IMR-90 (cell line): ENCODE measurements around the gene SGMS1. TPM values are rescaled to one million over a fixed set of nuclear protein-coding genes. Genes with fewer than 3 reads are reported as not detected.

Experiments used
- ATAC-seq: fragments of 200-7000 bp; cut with Tn5 transposase; 2 replicates; pipeline ENCODE4 v1.9.1; 2020; ENCODE audit warnings: low read depth, mild to moderate bottlenecking, moderate library complexity
- BruUV-seq: library from RNA; stranded (reverse); fragments of 400-500 nt; replicated peaks from 2 replicates; lab custom pipeline; 2021; lab: Mats Ljungman, UMichigan
- CTCF ChIA-PET: fragments of 300-600 bp; formaldehyde crosslinking; extraction: SDS; loops from one replicate; lab custom pipeline; 2021; ENCODE audit warnings: antibody characterized with exemption; lab: Yijun Ruan, JAX
- POLR2A ChIA-PET: fragments of 300-600 bp; sonication (Branson Sonifier 250); formaldehyde crosslinking; loops from one replicate; lab custom pipeline; 2022; ENCODE audit warnings: antibody characterized with exemption; ENCODE audit not compliant: unreplicated experiment; lab: Charles Lee
- DNase-seq: peaks from one replicate; pipeline ENCODE4 v3.0.0; 2013
- H2AFZ ChIP-seq: replicated peaks from 2 replicates; pipeline ENCODE3; 2013; ENCODE audit warnings: low read length, mild to moderate bottlenecking; ENCODE audit not compliant: poor library complexity
- H2AK5ac ChIP-seq: 2 replicates; pipeline ENCODE4 v1.6.1; 2013; ENCODE audit warnings: low read depth, low read length, inconsistent platforms
- H2AK9ac ChIP-seq: replicated peaks from 2 replicates; pipeline ENCODE3; 2013; ENCODE audit warnings: mild to moderate bottlenecking, low read depth, low read length, moderate library complexity; ENCODE audit not compliant: poor library complexity
- H2BK120ac ChIP-seq: 2 replicates; pipeline ENCODE4 v1.6.1; 2013; ENCODE audit warnings: low read depth, low read length, inconsistent platforms
- H2BK15ac ChIP-seq: 3 replicates; pipeline ENCODE4 v1.6.1; 2013; ENCODE audit warnings: low read depth, low read length, inconsistent platforms
- H2BK20ac ChIP-seq: 2 replicates; pipeline ENCODE4 v1.6.1; 2013; ENCODE audit warnings: low read depth, mild to moderate bottlenecking, inconsistent platforms, low read length, moderate library complexity
- H2BK5ac ChIP-seq: 2 replicates; pipeline ENCODE4 v1.6.1; 2013; ENCODE audit warnings: mild to moderate bottlenecking, low read depth, low read length, inconsistent platforms; ENCODE audit not compliant: poor library complexity, severe bottlenecking
- H3K14ac ChIP-seq: replicated peaks from 2 replicates; pipeline ENCODE4 v1.6.1; 2013; ENCODE audit warnings: low read depth, low read length, inconsistent platforms
- H3K18ac ChIP-seq: 2 replicates; pipeline ENCODE4 v1.6.1; 2013; ENCODE audit warnings: low read depth, low read length, control low read depth
- H3K23ac ChIP-seq: 2 replicates; pipeline ENCODE4 v1.6.1; 2013; ENCODE audit warnings: low read depth, low read length, inconsistent platforms
- H3K27ac ChIP-seq: 2 replicates; pipeline ENCODE4 v1.5.1; 2013; ENCODE audit warnings: mild to moderate bottlenecking, control low read depth, low read length; ENCODE audit not compliant: insufficient read depth
- H3K27me3 ChIP-seq: 2 replicates; pipeline ENCODE4 v1.6.1; 2013; ENCODE audit warnings: low read length; ENCODE audit not compliant: control insufficient read depth, insufficient read depth
- H3K36me3 ChIP-seq: 2 replicates; pipeline ENCODE4 v1.6.1; 2013; ENCODE audit warnings: low read length, mixed read lengths; ENCODE audit not compliant: control insufficient read depth, insufficient read depth
- H3K4ac ChIP-seq: 2 replicates; pipeline ENCODE4 v1.6.1; 2013; ENCODE audit warnings: low read depth, low read length, inconsistent platforms
- H3K4me1 ChIP-seq: 2 replicates; pipeline ENCODE4 v1.6.1; 2013; ENCODE audit warnings: low read length, mixed read lengths; ENCODE audit not compliant: control insufficient read depth, insufficient read depth
- H3K4me2 ChIP-seq: 2 replicates; pipeline ENCODE4 v1.6.1; 2013; ENCODE audit warnings: low read depth, mild to moderate bottlenecking, control low read depth, low read length, moderate library complexity
- H3K4me3 ChIP-seq: 2 replicates; pipeline ENCODE4 v1.5.1; 2013; ENCODE audit warnings: low read depth, mild to moderate bottlenecking, control low read depth, low read length, moderate library complexity; ENCODE audit not compliant: insufficient read depth
- H3K56ac ChIP-seq: 2 replicates; pipeline ENCODE4 v1.6.1; 2013; ENCODE audit warnings: low read length, inconsistent platforms; ENCODE audit not compliant: insufficient read depth; ENCODE audit errors: extremely low read depth
- H3K79me1 ChIP-seq, 2 experiments: 2 replicates each; pipeline ENCODE4 v1.6.1; 2013; ENCODE audit warnings: low read length in 2 of 2, inconsistent platforms in 1 of 2, low read depth in 1 of 2
- H3K9ac ChIP-seq: 2 replicates; pipeline ENCODE4 v1.6.1; 2013; ENCODE audit warnings: low read depth, low read length, control low read depth
- H3K9me1 ChIP-seq: 2 replicates; pipeline ENCODE4 v1.6.1; 2013; ENCODE audit warnings: low read length, inconsistent platforms; ENCODE audit not compliant: insufficient read depth
- H3K9me3 ChIP-seq: 2 replicates; pipeline ENCODE4 v1.6.1; 2013; ENCODE audit warnings: low read length; ENCODE audit not compliant: control insufficient read depth, insufficient read depth
- H4K20me1 ChIP-seq: 2 replicates; pipeline ENCODE4 v1.6.1; 2013; ENCODE audit warnings: low read length, inconsistent platforms; ENCODE audit not compliant: insufficient read depth
- H4K5ac ChIP-seq: 2 replicates; pipeline ENCODE4 v1.6.1; 2013; ENCODE audit warnings: mild to moderate bottlenecking, low read depth, low read length, control low read depth
- H4K8ac ChIP-seq, 2 experiments: 2 replicates each; pipeline ENCODE4 v1.6.1; 2013; ENCODE audit warnings: low read depth in 2 of 2, low read length in 2 of 2, control low read depth in 1 of 2, inconsistent platforms in 1 of 2
- H4K91ac ChIP-seq: 2 replicates; pipeline ENCODE4 v1.6.1; 2013; ENCODE audit warnings: low read depth, low read length, inconsistent platforms; ENCODE audit not compliant: insufficient read depth
- CEBPB ChIP-seq: IDR thresholded peaks from 2 replicates; pipeline ENCODE4 v1.6.1; 2012; ENCODE audit warnings: low read depth, low read length, improper control_type of control experiment
- MAFK ChIP-seq: IDR thresholded peaks from 2 replicates; pipeline ENCODE4 v1.6.1; 2012; ENCODE audit warnings: low read depth, low read length, improper control_type of control experiment
- MAZ ChIP-seq: IDR thresholded peaks from 2 replicates; pipeline ENCODE4 v1.6.1; 2012; ENCODE audit warnings: low read depth, mild to moderate bottlenecking, low read length, improper control_type of control experiment, moderate library complexity, borderline replicate concordance
- NFE2L2 ChIP-seq: fragments of 150-350 bp; IDR thresholded peaks from 2 replicates; pipeline ENCODE4 v1.6.1; 2016; ENCODE audit warnings: low read depth, mild to moderate bottlenecking, low read length
- POLR2A ChIP-seq: IDR thresholded peaks from 2 replicates; pipeline ENCODE4 v1.6.1; 2012; ENCODE audit warnings: mild to moderate bottlenecking, low read depth, low read length
- WGBS, 2 experiments: methylation state at CpG; one replicate each; pipeline versions ENCODE4 v1.1.5 to v1.1.7; 2013; ENCODE audit warnings: missing lambda C conversion rate in 2 of 2; ENCODE audit not compliant: insufficient read length in 1 of 2; ENCODE audit errors: extremely low coverage in 2 of 2; 5-methylcytosine and 5-hydroxymethylcytosine counted together
- dilution Hi-C: fragments of 300-500 bp; cut with HindIII; formaldehyde crosslinking; loops from one replicate; pipeline ENCODE4 v1.14.3; 2018; ENCODE audit warnings: low sequenced_read_pairs; ENCODE audit not compliant: unreplicated experiment
- in situ Hi-C: fragments of 300-500 bp; cut with MboI; formaldehyde crosslinking; loops from 3 replicates; pipeline ENCODE4 v1.14.3; 2019; ENCODE audit warnings: low sequenced_read_pairs, inconsistent platforms, mixed read lengths
- intact Hi-C: fragments of 100-400 bp; cut with micrococcal nuclease; formaldehyde crosslinking; loops from 2 replicates; pipeline ENCODE4 v1.10.0; 2022
- polyA plus RNA-seq, 3 experiments: library from polyadenylated mRNA; depleted of rRNA; stranded (reverse); fragments of >200 nt; gene quantifications; 2 replicates each; pipeline ENCODE4 v1.2.3, GENCODE V29; 2012; ENCODE audit warnings: low replicate concordance in 1 of 3
- total RNA-seq: library from RNA; depleted of rRNA; stranded (reverse); fragments of >200 nt; gene quantifications from 2 replicates; pipeline ENCODE4 v1.2.3, GENCODE V29; 2012
- TF ChIP-seq, protein P1 (sequence below): fragments of 150-350 bp; IDR thresholded peaks from 2 replicates; pipeline ENCODE4 v1.6.1; 2017; ENCODE audit warnings: mild to moderate bottlenecking, antibody characterized with exemption, low read length, low read depth

The SGMS1 gene
- total and polyA plus RNA-seq, 2 of the 4 experiments (the other 2 are of a cell fraction), result 9.8 to 30.8 TPM

DNA sequence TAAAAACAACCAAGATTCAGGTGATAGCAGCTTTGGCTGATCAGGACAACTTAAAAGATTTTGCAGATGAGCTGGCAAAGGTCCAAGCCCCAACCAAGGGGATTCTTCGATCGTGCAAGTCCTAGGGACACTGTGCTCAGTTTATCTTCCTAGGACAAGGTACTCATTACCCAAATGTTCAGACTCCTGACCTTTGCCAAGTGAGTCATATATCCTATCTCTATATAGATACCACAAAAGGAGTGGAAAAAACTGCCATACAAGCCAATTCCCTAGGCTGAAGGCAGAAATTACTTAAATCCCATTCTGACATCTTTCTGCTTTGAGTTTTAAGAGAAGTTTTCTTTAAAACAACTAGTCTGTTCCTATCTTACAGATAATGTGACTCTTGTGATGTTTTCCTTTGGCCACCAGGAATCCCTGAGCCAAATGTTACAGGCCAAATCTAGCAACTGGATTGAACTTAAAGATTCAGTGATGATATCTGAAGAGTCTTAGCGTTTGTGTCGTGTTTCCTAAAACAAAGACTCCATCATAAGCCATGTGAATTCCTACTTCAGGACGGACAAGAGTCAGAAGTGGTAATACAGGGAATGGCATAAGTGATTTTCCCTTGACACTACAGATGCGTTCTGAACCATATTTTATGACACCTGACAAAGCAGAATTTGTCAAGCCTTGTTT lies 229.8 kb downstream of the SGMS1 start:
- Histone ChIP-seq H3K79me1 (peaks cover 32 to 54% of the 10 kb centered on the region in 2 experiments), H2BK15ac (no peak overlapping the region), H3K27ac (no peak overlapping the region), H3K36me3 (no peaks in the 10 kb centered on the region), H3K9ac (no peak overlapping the region), H3K18ac (no peak overlapping the region), H3K14ac (no peak overlapping the region), H2BK120ac (no peak overlapping the region), H3K4me3 (no peak overlapping the region), H3K4me1 (peaks cover 6% of the 10 kb centered on the region), H4K8ac (no peak overlapping the region), H4K91ac (no peak overlapping the region), H3K9me3 (no peaks in the 10 kb centered on the region), H2BK5ac (no peak overlapping the region), H2AFZ (no peak overlapping the region), H4K20me1 (peaks cover 5% of the 10 kb centered on the region; the same call in 1 of the 2 replicates), H3K9me1 (peaks cover 8% of the 10 kb centered on the region; the same call in 1 of the 2 replicates), H4K5ac (no peak overlapping the region), H3K27me3 (no peaks in the 10 kb centered on the region), H2AK9ac (no peak overlapping the region), H2BK20ac (no peak overlapping the region), H3K56ac (no peak overlapping the region), H2AK5ac (no peak overlapping the region), H3K23ac (no peak overlapping the region), H3K4ac (no peak overlapping the region), H3K4me2 (no peak overlapping the region)
- WGBS, 2 experiments, result no CpG with 5 or more reads among the region's 6 CpGs
- POLR2A ChIA-PET, result no interaction called here
- in situ Hi-C loops, result no loop called here
- BruUV-seq, result no TSS peak
- TF ChIP-seq MAZ (no peak), MAFK (no peak), CEBPB (no peak), POLR2A (no peak), NFE2L2 (no peak)
- TF ChIP-seq, protein P1, sequence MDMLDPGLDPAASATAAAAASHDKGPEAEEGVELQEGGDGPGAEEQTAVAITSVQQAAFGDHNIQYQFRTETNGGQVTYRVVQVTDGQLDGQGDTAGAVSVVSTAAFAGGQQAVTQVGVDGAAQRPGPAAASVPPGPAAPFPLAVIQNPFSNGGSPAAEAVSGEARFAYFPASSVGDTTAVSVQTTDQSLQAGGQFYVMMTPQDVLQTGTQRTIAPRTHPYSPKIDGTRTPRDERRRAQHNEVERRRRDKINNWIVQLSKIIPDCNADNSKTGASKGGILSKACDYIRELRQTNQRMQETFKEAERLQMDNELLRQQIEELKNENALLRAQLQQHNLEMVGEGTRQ, result no peak
- intact Hi-C loops, result no loop called here
- dilution Hi-C loops, result no loop called here
- CTCF ChIA-PET, result no interaction called here
- DNase-seq, result peak; percentile 59
- no peak for ATAC-seq
